ENCODE results near the gene ANK3.

Gene ANK3

DNA sequence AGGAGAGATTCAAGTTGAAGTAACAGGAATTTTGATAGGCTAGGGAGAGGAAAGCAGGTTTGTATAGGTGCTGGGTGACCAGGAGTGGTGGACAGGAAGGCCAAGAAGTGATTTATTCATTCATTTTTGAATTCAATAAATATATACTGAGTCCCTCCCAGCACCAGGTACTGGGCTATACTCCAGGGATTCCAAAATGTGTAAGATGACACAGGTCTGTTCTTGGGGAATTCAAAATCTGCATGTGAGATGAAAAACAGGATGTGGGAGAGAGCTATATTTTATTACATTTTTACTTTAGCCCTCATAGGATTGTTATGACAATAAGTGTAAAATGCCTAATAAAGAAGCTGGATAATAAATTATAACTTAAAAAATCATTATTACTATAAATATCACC lies 134.9 kb downstream of the ANK3 start:
- no peak overlapping the region for H3K4me3 ChIP-seq (ENCODE audit: low read depth, low read length)
- TF ChIP-seq, protein P1, sequence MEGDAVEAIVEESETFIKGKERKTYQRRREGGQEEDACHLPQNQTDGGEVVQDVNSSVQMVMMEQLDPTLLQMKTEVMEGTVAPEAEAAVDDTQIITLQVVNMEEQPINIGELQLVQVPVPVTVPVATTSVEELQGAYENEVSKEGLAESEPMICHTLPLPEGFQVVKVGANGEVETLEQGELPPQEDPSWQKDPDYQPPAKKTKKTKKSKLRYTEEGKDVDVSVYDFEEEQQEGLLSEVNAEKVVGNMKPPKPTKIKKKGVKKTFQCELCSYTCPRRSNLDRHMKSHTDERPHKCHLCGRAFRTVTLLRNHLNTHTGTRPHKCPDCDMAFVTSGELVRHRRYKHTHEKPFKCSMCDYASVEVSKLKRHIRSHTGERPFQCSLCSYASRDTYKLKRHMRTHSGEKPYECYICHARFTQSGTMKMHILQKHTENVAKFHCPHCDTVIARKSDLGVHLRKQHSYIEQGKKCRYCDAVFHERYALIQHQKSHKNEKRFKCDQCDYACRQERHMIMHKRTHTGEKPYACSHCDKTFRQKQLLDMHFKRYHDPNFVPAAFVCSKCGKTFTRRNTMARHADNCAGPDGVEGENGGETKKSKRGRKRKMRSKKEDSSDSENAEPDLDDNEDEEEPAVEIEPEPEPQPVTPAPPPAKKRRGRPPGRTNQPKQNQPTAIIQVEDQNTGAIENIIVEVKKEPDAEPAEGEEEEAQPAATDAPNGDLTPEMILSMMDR (IDR thresholded peaks at IDR 0.05; ENCODE audit: insufficient read depth, low read depth, low read length, missing control alignments): no peak
- DNase-seq (ENCODE audit: low read depth): no peak

- no peak for DNase-seq (ENCODE audit: low read depth)
- H3K4me3 ChIP-seq (ENCODE audit: low read depth, low read length): no peak overlapping the region
- TF ChIP-seq, protein P1 (IDR thresholded peaks at IDR 0.05; ENCODE audit: insufficient read depth, low read depth, low read length, missing control alignments): no peak
These were observed 136.2 kb downstream of the ANK3 start for GRCh38 chr10:60253484-60253883.

DNA sequence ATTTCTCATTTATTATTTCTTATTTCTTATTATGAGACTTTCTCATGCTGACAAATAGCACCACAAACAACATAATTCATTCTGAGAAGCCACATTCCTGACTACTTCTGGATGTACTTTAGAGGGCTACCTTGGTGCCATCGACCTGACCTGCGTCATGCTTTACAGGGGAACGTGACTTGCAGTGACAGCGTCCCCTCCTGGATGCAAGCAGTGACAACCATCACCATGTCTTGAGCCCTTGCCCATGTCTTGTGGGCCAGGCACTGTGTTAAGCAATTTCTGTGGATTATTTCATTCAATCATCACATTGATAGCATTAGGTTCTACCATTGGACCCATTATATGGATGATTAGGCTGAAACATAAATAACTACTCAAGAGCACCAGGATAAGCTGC lies 137.0 kb downstream of the ANK3 start:
- no peak for DNase-seq (ENCODE audit: low read depth)
- H3K4me3 ChIP-seq (ENCODE audit: low read depth, low read length): no peak overlapping the region
- TF ChIP-seq, protein P1 (IDR thresholded peaks at IDR 0.05; ENCODE audit: insufficient read depth, low read depth, low read length, missing control alignments): no peak

DNA sequence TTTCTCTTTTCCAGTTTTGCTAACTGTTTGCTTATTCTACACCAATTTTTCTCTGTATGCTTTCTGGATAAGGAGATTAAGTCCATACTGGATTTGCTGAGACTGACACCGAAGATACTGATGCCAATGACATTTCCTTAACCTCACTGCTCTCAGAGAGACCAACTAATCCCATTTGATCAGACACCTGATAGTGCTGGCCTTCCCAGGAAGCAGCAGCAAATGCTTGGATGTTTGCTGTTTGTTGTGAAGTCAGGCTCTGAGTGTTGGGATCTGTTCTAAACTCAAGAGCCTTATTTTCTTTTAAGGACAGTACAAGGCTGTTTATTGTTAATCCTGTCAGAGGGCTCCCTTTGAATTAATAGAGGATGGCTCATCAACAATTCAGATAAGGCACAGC lies 143.3 kb downstream of the ANK3 start:
- no peak overlapping the region for H3K4me3 ChIP-seq (ENCODE audit: low read depth, low read length)
- no peak for DNase-seq (ENCODE audit: low read depth)
- TF ChIP-seq, protein P1 (IDR thresholded peaks at IDR 0.05; ENCODE audit: insufficient read depth, low read depth, low read length, missing control alignments): no peak

DNA sequence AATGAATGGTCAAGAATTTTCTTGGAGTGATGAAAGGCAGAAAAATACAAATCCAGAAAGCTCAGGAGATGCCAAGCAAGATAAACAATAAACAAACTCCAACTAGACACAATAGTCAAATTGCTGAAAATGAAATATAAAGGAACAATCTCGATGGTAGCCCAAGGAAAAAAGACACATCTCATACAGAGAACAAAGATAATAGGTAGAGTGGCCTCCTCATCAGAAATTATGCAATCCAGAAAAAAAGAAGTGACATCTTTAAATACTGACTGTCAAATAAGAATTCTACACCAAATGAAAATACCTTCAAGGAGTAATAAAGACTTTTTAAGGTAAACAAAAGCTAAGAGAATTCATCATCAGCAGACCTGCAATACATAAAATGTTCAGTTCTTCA lies 150.4 kb downstream of the ANK3 start:
- H3K4me3 ChIP-seq (ENCODE audit: low read depth, low read length): no peak overlapping the region
- DNase-seq (ENCODE audit: low read depth): no peak
- TF ChIP-seq, protein P1 (IDR thresholded peaks at IDR 0.05; ENCODE audit: insufficient read depth, low read depth, low read length, missing control alignments): no peak

DNA sequence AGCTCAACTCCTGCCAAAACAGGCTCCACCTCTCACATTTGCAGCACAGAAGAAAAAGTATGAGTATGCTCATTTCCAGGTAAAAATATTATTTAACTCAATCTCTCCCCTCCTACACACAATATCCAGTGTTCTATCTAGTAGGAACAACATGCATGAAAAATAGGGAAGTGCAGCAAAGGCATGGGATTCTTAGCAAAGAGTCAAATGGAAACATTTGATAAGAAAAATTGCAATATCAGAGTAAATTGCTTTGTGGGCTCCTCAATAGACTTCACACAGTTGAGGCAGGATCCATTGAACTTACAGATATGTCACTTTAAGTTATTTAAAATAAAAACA lies 150.9 kb downstream of the ANK3 start:
- no peak overlapping the region for H3K4me3 ChIP-seq (ENCODE audit: low read depth, low read length)
- TF ChIP-seq, protein P1 (IDR thresholded peaks at IDR 0.05; ENCODE audit: insufficient read depth, low read depth, low read length, missing control alignments): no peak
- no peak for DNase-seq (ENCODE audit: low read depth)

GRCh38 chr10:60237977-60238758 lies 151.5 kb downstream of the ANK3 start:
- DNase-seq (ENCODE audit: low read depth): peak; percentile 60
- H3K4me3 ChIP-seq (ENCODE audit: low read depth, low read length): no peak overlapping the region; the same call in 1 of the 2 replicates
- TF ChIP-seq, protein P1 (IDR thresholded peaks at IDR 0.05; ENCODE audit: insufficient read depth, low read depth, low read length, missing control alignments): peak; percentile 44
